Measurements from ENCODE around the gene PPM1H. TPM values are rescaled to one million over a fixed set of nuclear protein-coding genes. Genes with fewer than 3 reads are reported as not detected.

Gene PPM1H
- total RNA-seq, 1 donor, result 13.4 TPM

- Histone ChIP-seq H3K4me1 (ENCODE audit: insufficient read depth, low read length) (no peaks in the 10 kb centered on the region), H3K9me3 (ENCODE audit: low read depth, low read length) (no peaks in the 10 kb centered on the region), H3K4me2 (ENCODE audit: insufficient read depth, low read length) (no peak overlapping the region), H2AFZ (ENCODE audit: low read length) (no peak overlapping the region), H4K20me1 (ENCODE audit: insufficient read depth, low read length) (no peaks in the 10 kb centered on the region), H3K27me3 (ENCODE audit: insufficient read depth, low read length) (no peaks in the 10 kb centered on the region), H3K4me3 (ENCODE audit: insufficient read depth, low read length) (no peak overlapping the region), H3K36me3 (ENCODE audit: insufficient read depth, low read length) (no peaks in the 10 kb centered on the region), H3K79me2 (ENCODE audit: insufficient read depth, low read length) (no peaks in the 10 kb centered on the region), H3K27ac (ENCODE audit: low read depth, low read length) (no peak overlapping the region)
- TF ChIP-seq CTCF (IDR thresholded peaks at IDR 0.05; ENCODE audit: extremely low read depth, low read depth, low read length), result no peak
- DNase-seq (ENCODE audit: insufficient read length, low spot score, missing footprints), result no peak
Observed at GRCh38 chr12:62876938-62877548, 57.9 kb downstream of the PPM1H start.

GRCh38 chr12:62873826-62874448, 61.0 kb downstream of the PPM1H start:
- Histone ChIP-seq H3K27ac (ENCODE audit: low read depth, low read length) (no peak overlapping the region), H3K4me3 (ENCODE audit: insufficient read depth, low read length) (no peak overlapping the region), H2AFZ (ENCODE audit: low read length) (no peak overlapping the region), H3K4me2 (ENCODE audit: insufficient read depth, low read length) (no peak overlapping the region), H3K36me3 (ENCODE audit: insufficient read depth, low read length) (no peaks in the 10 kb centered on the region), H3K4me1 (ENCODE audit: insufficient read depth, low read length) (no peaks in the 10 kb centered on the region), H4K20me1 (ENCODE audit: insufficient read depth, low read length) (no peaks in the 10 kb centered on the region), H3K79me2 (ENCODE audit: insufficient read depth, low read length) (peaks cover 3% of the 10 kb centered on the region), H3K27me3 (ENCODE audit: insufficient read depth, low read length) (no peaks in the 10 kb centered on the region), H3K9me3 (ENCODE audit: low read depth, low read length) (no peaks in the 10 kb centered on the region)
- TF ChIP-seq CTCF (IDR thresholded peaks at IDR 0.05; ENCODE audit: extremely low read depth, low read depth, low read length), result no peak
- no peak for DNase-seq (ENCODE audit: insufficient read length, low spot score, missing footprints)

- Histone ChIP-seq H2AFZ (ENCODE audit: low read length) (no peak overlapping the region), H3K4me2 (ENCODE audit: insufficient read depth, low read length) (no peak overlapping the region), H3K27me3 (ENCODE audit: insufficient read depth, low read length) (no peaks in the 10 kb centered on the region), H3K79me2 (ENCODE audit: insufficient read depth, low read length) (peaks cover 3% of the 10 kb centered on the region), H3K4me1 (ENCODE audit: insufficient read depth, low read length) (no peaks in the 10 kb centered on the region), H3K9me3 (ENCODE audit: low read depth, low read length) (no peaks in the 10 kb centered on the region), H3K36me3 (ENCODE audit: insufficient read depth, low read length) (no peaks in the 10 kb centered on the region), H4K20me1 (ENCODE audit: insufficient read depth, low read length) (no peaks in the 10 kb centered on the region), H3K4me3 (ENCODE audit: insufficient read depth, low read length) (no peak overlapping the region), H3K27ac (ENCODE audit: low read depth, low read length) (no peak overlapping the region)
- TF ChIP-seq CTCF (IDR thresholded peaks at IDR 0.05; ENCODE audit: extremely low read depth, low read depth, low read length), result no peak
- no peak for DNase-seq (ENCODE audit: insufficient read length, low spot score, missing footprints)
Observed at GRCh38 chr12:62873116-62873825, 61.7 kb downstream of the PPM1H start.

GRCh38 chr12:62868820-62869219, 66.1 kb downstream of the PPM1H start:
- H3K4me1 ChIP-seq (ENCODE audit: insufficient read depth, low read length), result peaks cover 33% of the 10 kb centered on the region
- TF ChIP-seq CTCF (IDR thresholded peaks at IDR 0.05; ENCODE audit: extremely low read depth, low read depth, low read length), result no peak
- no peak overlapping the region for H2AFZ ChIP-seq (ENCODE audit: low read length)
- H4K20me1 ChIP-seq (ENCODE audit: insufficient read depth, low read length), result no peaks in the 10 kb centered on the region
- H3K4me3 ChIP-seq (ENCODE audit: insufficient read depth, low read length), result no peak overlapping the region
- no peaks in the 10 kb centered on the region for H3K9me3 ChIP-seq (ENCODE audit: low read depth, low read length)
- H3K36me3 ChIP-seq (ENCODE audit: insufficient read depth, low read length), result no peaks in the 10 kb centered on the region
- no peak overlapping the region for H3K27ac ChIP-seq (ENCODE audit: low read depth, low read length)
- H3K79me2 ChIP-seq (ENCODE audit: insufficient read depth, low read length), result peaks cover 5% of the 10 kb centered on the region
- DNase-seq (ENCODE audit: insufficient read length, low spot score, missing footprints), result no peak
- H3K27me3 ChIP-seq (ENCODE audit: insufficient read depth, low read length), result no peaks in the 10 kb centered on the region
- H3K4me2 ChIP-seq (ENCODE audit: insufficient read depth, low read length), result no peak overlapping the region

Measured in osteoblast (primary cell).